ENCODE data around the gene SNAPC3.

SNAPC3 gene

GRCh38 chr9:15444141-15444540 lies 21.5 kb downstream of the SNAPC3 start:
- Histone ChIP-seq H3K27me3 (no peaks in the 10 kb centered on the region), H3K36me3 (peaks cover 41 to 75% (median 63%) of the 10 kb centered on the region in 3 donors), H3K27ac (no peak overlapping the region), H3K4me1 (peaks cover 0 to 11% (median 0%) of the 10 kb centered on the region in 4 donors), H3K4me3 (no peak overlapping the region), H3K9me3 (no peaks in the 10 kb centered on the region)
- intact Hi-C loops (cut with DNase I; ENCODE audit: low total_unique reads): no loop called here
- no peak for DNase-seq
- TF ChIP-seq, protein P1, sequence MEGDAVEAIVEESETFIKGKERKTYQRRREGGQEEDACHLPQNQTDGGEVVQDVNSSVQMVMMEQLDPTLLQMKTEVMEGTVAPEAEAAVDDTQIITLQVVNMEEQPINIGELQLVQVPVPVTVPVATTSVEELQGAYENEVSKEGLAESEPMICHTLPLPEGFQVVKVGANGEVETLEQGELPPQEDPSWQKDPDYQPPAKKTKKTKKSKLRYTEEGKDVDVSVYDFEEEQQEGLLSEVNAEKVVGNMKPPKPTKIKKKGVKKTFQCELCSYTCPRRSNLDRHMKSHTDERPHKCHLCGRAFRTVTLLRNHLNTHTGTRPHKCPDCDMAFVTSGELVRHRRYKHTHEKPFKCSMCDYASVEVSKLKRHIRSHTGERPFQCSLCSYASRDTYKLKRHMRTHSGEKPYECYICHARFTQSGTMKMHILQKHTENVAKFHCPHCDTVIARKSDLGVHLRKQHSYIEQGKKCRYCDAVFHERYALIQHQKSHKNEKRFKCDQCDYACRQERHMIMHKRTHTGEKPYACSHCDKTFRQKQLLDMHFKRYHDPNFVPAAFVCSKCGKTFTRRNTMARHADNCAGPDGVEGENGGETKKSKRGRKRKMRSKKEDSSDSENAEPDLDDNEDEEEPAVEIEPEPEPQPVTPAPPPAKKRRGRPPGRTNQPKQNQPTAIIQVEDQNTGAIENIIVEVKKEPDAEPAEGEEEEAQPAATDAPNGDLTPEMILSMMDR (IDR thresholded peaks at IDR 0.05): no peak

GRCh38 chr9:15453956-15454355 lies 31.3 kb downstream of the SNAPC3 start:
- H3K4me3 ChIP-seq: no peak overlapping the region
- H3K27me3 ChIP-seq: no peaks in the 10 kb centered on the region
- H3K27ac ChIP-seq: no peak overlapping the region
- no peak for DNase-seq
- no peaks in the 10 kb centered on the region for H3K4me1 ChIP-seq
- peaks cover 36 to 62% (median 61%) of the 10 kb centered on the region in 3 donors for H3K36me3 ChIP-seq
- intact Hi-C loops (cut with DNase I; ENCODE audit: low total_unique reads): no loop called here
- no peaks in the 10 kb centered on the region for H3K9me3 ChIP-seq
- TF ChIP-seq, protein P1 (IDR thresholded peaks at IDR 0.05): no peak

DNA sequence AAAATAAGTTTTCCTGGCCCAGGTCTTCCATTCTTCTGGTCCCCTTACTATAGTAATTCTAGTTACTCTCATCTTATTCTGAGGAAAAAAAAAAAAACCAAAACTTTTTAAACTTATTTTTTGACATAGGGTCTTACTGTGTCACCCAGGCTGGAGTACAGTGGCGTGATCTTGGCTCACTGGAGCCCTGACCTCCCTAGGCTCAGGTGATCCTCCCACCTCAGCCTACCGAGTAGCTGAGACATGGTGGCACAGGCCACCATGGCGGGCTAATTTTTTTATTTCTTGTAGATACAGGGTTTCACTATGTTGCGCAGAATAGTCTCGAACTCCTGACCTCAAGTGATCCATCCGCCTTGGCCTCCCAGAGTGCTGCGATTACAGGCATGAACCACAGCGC lies 38.4 kb downstream of the SNAPC3 start:
- Histone ChIP-seq H3K9me3 (no peaks in the 10 kb centered on the region), H3K4me1 (peaks cover 0 to 8% (median 0%) of the 10 kb centered on the region in 4 donors), H3K4me3 (no peak overlapping the region), H3K36me3 (peaks cover 50 to 82% (median 62%) of the 10 kb centered on the region in 3 donors), H3K27me3 (no peaks in the 10 kb centered on the region), H3K27ac (no peak overlapping the region)
- intact Hi-C loops (cut with DNase I; ENCODE audit: low total_unique reads): no loop called here
- DNase-seq: no peak
- TF ChIP-seq, protein P1 (IDR thresholded peaks at IDR 0.05): no peak

DNA sequence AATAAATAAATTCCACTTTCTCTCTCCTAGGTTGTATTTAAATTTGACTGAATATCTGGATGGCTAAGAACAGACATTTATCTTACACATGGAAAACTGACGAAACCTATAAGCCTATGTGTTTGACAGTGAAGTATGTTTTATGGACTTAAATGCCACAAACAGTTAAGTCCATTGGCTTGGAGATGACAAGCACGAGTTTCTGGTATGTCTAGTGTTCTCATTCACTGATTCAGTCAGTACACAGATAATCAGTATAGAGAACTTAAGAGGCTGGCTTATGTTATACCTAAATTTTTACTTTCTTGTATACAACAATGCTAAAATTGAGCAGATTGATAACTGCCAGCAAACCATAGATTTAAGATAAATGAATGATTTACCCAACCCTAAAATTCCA lies 38.9 kb downstream of the SNAPC3 start:
- no peaks in the 10 kb centered on the region for H3K9me3 ChIP-seq

GRCh38 chr9:15468145-15468544 lies 45.5 kb downstream of the SNAPC3 start:
- peaks cover 0 to 20% (median 0%) of the 10 kb centered on the region in 4 donors for H3K4me1 ChIP-seq
- no peak for DNase-seq

More for the DNA sequence above, 38.9 kb downstream of the SNAPC3 start:
- intact Hi-C loops (cut with DNase I; ENCODE audit: low total_unique reads): no loop called here
- DNase-seq: no peak
- TF ChIP-seq, protein P1 (IDR thresholded peaks at IDR 0.05): no peak
- H3K4me3 ChIP-seq: no peak overlapping the region
- H3K27me3 ChIP-seq: no peaks in the 10 kb centered on the region
- H3K36me3 ChIP-seq: peaks cover 55 to 82% (median 67%) of the 10 kb centered on the region in 3 donors
- peaks cover 0 to 8% (median 0%) of the 10 kb centered on the region in 4 donors for H3K4me1 ChIP-seq
- no peak overlapping the region for H3K27ac ChIP-seq

More at GRCh38 chr9:15468145-15468544, 45.5 kb downstream of the SNAPC3 start:
- TF ChIP-seq, protein P1 (IDR thresholded peaks at IDR 0.05): no peak
- intact Hi-C loops (cut with DNase I; ENCODE audit: low total_unique reads): no loop called here
- Histone ChIP-seq H3K9me3 (no peaks in the 10 kb centered on the region), H3K27me3 (no peaks in the 10 kb centered on the region), H3K4me3 (no peak overlapping the region), H3K27ac (no peak overlapping the region), H3K36me3 (peaks cover 52 to 53% (median 52%) of the 10 kb centered on the region in 3 donors)

Data from tibial artery (tissue), 4 donors.